ENCODE data around the gene PFDN6.
A peak's percentile ranks its signal among the peaks of the same experiment; 100 is the strongest.

PFDN6 gene

GRCh38 chr6:33295621-33296369 is 6.4 kb downstream of the PFDN6 start:
- no peak for DNase-seq (ENCODE audit: low read depth)

- no peak for DNase-seq (ENCODE audit: low read depth)
These were observed 7.5 kb downstream of the PFDN6 start for GRCh38 chr6:33296797-33297405.

- no peak for DNase-seq (ENCODE audit: low read depth)
These were observed 8.1 kb downstream of the PFDN6 start for GRCh38 chr6:33297406-33297955.

GRCh38 chr6:33297956-33298772 is 8.8 kb downstream of the PFDN6 start:
- peak; percentile 80 for DNase-seq (ENCODE audit: low read depth)

- peak; percentile 48 for DNase-seq (ENCODE audit: low read depth)
These were observed 9.4 kb downstream of the PFDN6 start, which contains the start of gene RGL2 for GRCh38 chr6:33298773-33299236. RGL2 (minus strand) TSS chr6:33298942; CDS start chr6:33298610, 332 bp downstream.

GRCh38 chr6:33299237-33299944 is 10.0 kb downstream of the PFDN6 start:
- DNase-seq (ENCODE audit: low read depth), result peak; percentile 90

GRCh38 chr6:33301877-33302276 is 12.5 kb downstream of the PFDN6 start:
- no peak for DNase-seq (ENCODE audit: low read depth)

GRCh38 chr6:33304216-33304615 is 14.8 kb downstream of the PFDN6 start:
- DNase-seq (ENCODE audit: low read depth), result no peak

- no peak for DNase-seq (ENCODE audit: low read depth)
These were observed 15.7 kb downstream of the PFDN6 start for GRCh38 chr6:33305052-33305451.

- no peak for DNase-seq (ENCODE audit: low read depth)
These were observed 17.0 kb downstream of the PFDN6 start for GRCh38 chr6:33306356-33306755.

GRCh38 chr6:33312361-33313104 is 23.1 kb downstream of the PFDN6 start:
- DNase-seq (ENCODE audit: low read depth), result peak; percentile 80

GRCh38 chr6:33313105-33313708 is 23.8 kb downstream of the PFDN6 start:
- peak; percentile 22 for DNase-seq (ENCODE audit: low read depth)

- DNase-seq (ENCODE audit: low read depth), result peak; percentile 43
These were observed 24.5 kb downstream of the PFDN6 start, which contains the start of gene TAPBP for GRCh38 chr6:33313709-33314514. TAPBP (minus strand) TSS chr6:33314078; CDS start chr6:33314041, 37 bp downstream.

- peak; percentile 77 for DNase-seq (ENCODE audit: low read depth)
These were observed 25.1 kb downstream of the PFDN6 start for GRCh38 chr6:33314515-33314942.

GRCh38 chr6:33314943-33315792 is 25.8 kb downstream of the PFDN6 start:
- no peak for DNase-seq (ENCODE audit: low read depth)

- DNase-seq (ENCODE audit: low read depth), result no peak
These were observed 26.6 kb downstream of the PFDN6 start for GRCh38 chr6:33315793-33316602.

- DNase-seq (ENCODE audit: low read depth), result no peak
These were observed 27.4 kb downstream of the PFDN6 start for GRCh38 chr6:33316603-33317418.

All from amniotic epithelial cell (primary cell).